Activated naive CD8-positive, alpha-beta T cell treated with anti-CD3 and anti-CD28 coated beads, Interleukin-2, amount 50 U/mL, for 16 hours (primary cell): Measurements from ENCODE around the gene SLC5A6.

ENCODE experiments used
- DNase-seq: peaks from one replicate; pipeline ENCODE4 v3.0.0-alpha.2; 2020; ENCODE audit warnings: low read depth, low spot score

Gene SLC5A6

GRCh38 chr2:27211943-27212625, at the start of gene SLC5A6, which contains the start of gene ATRAID:
SLC5A6 (minus strand) TSS chr2:27212268; CDS start chr2:27207650, 4,618 bp downstream.
ATRAID (plus strand) TSS chr2:27212041; CDS start chr2:27212369, 328 bp downstream.
- DNase-seq = peak; percentile 82

DNA sequence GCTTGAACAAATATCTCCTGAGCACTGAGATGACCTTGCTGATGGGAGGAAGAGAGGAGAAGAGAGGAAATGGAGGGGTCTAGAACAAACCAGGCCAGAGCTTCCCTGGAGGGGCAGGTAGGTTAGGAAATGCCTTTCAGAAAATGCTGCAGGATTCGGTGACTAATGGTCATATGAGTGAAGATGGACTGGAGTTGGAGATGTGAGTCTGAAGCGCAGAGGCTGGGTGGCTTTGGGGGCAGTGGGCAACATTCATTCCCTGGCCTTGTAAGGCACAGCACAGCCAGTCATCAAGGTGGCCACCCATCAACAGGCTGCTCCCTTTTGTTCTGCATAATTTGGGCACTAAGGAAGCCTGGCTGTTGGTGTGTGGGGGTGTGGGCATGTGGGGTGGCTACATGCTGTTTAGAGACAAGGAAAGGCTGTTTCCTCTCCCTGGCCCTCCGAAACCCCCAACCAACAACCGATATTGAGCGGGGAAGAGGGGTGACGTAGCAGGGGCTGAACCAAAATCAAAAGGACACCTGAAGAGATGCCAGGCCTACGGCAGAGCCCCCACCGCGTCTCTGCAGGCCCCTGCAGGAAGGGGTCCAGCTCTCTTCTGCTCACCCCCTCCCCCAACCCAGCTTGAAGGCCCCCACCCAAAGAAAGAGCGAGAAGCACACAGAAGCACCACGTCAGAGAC, 49.3 kb upstream of the SLC5A6 start:
- DNase-seq = no peak

- DNase-seq = no peak
These were observed 46.0 kb upstream of the SLC5A6 start for GRCh38 chr2:27258051-27258450.

DNA sequence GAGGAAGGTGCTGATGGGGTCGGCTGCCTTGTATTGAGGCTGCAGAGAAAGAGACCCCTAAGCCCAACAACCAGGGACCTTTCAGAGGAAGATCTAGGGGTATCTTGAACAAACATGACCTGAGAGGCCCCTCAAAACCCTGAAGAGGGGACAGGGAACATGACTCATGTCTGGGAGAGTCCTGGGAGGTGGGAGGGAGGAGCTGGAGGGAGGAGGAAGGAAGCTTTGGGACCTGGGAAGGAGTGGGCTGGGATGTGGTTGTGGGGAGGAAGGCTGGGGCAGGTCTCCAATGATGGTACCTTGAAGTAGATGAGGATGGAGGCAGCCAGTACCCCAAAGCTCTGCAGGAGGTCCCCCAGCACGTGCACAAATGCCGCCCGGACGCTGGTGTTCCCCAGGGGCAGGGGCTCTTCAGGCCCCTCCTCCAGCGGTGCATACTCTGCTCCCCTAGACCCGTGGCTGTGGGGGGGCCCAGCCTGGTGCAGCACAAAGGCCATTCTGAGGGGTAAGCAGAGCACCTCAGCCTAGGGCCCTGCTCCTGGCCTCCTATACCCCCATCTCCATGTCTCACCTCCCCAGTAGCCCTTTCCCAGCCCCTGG, 44.9 kb upstream of the SLC5A6 start:
- DNase-seq = no peak

DNA sequence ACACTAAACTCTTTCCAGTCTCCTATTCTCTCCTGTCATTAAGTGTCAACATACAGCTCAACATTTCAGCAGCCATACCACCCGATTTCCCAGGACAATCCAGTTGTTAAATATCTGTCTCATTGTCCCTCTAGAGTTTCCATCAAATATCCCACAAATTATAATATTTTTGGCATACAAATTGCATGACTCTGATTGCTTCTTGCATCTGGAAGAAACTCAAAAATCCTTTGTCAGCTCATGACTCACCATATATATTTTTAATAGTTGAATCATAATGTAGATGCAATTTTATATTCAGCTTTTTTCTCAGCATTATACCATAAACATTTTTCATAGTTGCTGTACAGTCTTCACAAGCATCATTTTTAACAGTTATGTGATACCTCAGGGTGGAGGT, 43.6 kb upstream of the SLC5A6 start:
- DNase-seq = no peak

DNA sequence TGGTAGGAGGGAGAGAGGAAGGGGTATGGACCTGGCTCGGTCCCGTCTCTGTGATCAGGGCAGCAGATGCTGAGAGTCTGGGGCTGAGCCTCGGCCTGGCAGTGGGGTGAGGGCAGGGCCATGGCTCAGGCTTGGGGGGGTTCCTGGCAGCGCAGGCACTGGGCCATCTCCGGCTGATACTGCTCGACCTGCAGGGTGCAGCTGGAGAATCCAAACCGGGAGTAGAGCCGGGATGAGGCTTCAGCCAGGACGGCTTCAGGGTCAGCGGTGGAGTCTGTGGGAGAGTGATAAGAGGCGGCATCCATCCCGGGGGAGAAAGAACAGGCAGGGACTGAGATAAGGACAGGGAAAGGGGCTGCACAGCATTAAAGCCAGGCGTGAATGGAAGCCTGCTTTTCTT, 43.1 kb upstream of the SLC5A6 start:
- no peak for DNase-seq

DNA sequence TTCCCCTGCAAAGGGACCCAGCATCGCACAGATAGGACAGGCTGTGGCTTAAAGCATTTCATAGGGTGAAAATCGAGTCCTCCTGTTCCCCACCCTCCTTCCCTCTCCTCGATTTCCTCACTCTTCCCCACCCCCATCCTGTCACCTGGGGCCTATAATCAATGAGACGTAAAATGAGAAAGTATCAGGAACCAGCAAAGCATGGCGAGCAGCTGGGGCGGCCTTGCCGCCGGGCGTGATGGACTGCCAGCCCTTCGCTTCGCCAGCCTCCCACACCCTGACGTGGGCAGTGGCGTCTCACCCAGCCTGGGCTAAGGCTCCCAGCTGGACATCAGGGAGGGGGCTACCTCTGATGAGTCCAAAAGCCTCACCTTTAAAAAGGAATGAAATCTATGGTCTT, 39.7 kb upstream of the SLC5A6 start:
- DNase-seq = no peak

DNA sequence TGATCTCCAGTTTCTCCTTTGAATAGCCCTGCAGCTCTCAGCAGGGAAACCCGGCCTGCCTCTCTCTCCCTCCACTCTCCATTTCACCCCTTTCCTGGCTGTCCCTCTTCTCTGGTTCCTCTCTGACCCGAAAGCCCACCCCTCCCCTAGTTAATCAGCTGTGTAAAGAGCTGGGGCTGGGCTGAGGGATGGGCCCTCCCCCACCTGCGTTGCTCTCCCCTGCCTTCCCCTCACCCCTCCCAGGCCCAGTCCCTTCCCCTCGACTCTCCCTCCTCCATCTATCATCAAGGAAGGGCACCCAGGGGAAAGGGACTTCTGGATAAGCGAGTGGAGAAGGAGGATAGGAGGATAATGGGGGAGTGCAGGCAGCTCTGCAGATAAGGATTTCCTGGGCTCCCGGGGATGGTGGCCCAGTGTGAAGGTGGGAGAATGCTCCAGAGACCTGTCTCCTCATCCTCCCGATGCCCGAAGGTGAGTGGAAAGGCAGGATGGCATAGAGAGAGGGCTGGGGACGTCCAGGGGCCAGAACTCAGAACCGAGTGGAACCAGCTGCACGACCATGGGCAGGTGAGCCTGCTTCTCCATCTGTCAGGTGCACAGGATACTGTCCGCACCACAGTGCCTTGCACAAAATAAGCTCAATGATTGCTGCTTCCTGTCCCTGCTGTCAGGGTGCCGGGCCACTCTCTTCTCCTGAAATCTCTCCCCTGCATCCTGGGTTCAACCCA, 38.7 kb upstream of the SLC5A6 start:
- no peak for DNase-seq

GRCh38 chr2:27249891-27250651, 38.0 kb upstream of the SLC5A6 start:
- DNase-seq = no peak

GRCh38 chr2:27249159-27249890, 37.3 kb upstream of the SLC5A6 start:
- no peak for DNase-seq

GRCh38 chr2:27247893-27248292, 35.8 kb upstream of the SLC5A6 start:
- no peak for DNase-seq

DNA sequence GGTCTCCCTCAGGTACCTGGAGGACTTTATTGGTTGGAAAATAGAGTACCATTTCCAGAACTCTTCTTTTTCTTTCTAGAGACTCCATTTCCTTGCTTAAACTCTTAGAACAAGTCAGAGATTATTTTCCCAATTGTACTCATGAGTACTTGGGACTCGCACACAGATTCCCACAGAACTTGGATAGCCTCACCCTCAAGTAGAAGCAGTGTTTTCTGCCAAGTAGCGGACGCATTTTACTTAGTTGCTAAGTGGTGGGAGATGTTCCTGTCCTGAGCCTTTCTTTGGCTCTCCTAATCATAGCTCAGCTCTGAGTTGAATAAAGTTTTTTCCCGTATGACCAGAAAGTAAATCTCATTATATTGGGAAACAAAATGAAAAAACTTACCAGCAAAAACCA, 33.6 kb upstream of the SLC5A6 start:
- no peak for DNase-seq

DNA sequence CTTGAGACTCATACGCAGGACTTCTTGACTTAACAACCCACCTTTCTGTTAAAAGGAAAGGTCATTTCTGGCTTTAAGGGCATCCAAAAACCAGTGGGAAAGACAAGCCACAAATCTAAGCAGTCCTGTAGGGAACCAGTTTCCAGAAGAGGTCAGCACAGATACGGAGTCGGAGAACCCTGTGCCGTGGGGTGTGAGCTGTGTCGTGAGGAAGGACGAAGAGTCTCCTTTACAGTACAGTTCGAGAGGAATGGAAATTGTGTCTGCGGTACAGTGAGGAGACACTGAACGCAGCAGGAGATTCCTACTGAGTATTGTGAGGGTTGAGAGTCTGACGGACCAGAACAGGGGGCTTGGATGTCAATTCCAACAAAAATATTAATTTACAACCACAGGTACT, 33.0 kb upstream of the SLC5A6 start:
- no peak for DNase-seq

- no peak for DNase-seq
These were observed 31.5 kb upstream of the SLC5A6 start for GRCh38 chr2:27243391-27244130.

DNA sequence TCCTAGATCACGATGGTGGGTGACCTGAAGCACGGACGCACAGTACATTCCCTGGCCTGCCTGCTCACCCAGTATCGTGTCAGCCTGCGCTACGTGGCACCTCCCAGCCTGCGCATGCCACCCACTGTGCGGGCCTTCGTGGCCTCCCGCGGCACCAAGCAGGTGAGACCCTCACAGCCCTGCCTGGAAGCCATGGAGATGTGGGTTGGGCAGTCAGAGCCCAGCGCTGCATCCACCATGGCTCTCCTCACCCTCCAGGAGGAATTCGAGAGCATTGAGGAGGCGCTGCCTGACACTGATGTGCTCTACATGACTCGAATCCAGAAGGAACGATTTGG, 30.5 kb upstream of the SLC5A6 start:
- no peak for DNase-seq

DNA sequence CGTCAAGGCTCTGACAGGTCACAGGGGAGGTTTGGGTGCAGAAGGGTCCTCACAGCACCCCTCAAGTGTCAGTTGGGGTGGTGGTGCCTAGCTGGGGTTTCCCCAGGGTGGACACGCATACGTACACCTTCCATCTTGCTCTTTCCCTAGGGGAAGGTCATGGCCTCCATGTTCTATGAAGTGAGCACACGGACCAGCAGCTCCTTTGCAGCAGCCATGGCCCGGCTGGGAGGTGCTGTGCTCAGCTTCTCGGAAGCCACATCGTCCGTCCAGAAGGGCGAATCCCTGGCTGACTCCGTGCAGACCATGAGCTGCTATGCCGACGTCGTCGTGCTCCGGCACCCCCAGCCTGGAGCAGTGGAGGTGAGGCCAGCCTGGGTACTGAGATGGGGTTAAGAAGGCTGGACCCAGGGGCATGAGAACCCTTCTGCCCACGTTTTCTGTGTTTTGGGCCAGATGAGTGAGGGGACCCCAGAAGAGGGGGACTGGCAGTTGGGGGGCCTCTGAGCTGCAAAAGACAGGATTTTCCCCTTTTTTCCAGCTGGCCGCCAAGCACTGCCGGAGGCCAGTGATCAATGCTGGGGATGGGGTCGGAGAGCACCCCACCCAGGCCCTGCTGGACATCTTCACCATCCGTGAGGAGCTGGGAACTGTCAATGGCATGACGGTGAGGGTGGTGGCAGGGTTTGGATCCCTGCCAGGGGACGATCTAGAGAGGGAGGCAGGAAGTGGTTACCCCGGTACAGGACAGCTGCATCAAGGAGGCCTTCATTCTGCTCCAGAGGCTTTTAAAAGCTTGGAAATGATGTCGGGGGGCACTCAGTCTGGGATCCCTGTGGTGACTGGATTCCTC, 29.9 kb upstream of the SLC5A6 start:
- no peak for DNase-seq

DNA sequence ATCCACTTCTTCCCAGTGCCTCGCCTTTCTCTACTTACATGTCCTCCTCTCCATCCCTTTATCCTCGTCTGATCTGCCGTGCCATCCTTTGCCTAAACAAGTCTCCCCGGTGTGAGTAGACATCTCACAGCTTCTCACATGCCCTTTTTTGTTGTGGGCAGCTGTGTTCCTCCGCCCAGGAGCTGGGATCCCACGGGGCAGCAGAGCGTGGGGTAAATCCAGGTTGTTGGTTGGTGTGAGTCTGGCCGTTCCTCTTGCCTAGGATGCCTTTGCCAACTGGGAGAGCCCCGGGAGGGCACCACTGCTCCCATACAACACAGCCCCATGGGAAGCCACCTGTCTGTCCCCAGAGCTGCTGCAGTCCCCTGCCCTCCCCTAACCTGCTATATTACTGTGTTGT, 28.3 kb upstream of the SLC5A6 start:
- no peak for DNase-seq

- no peak for DNase-seq
These were observed 26.9 kb upstream of the SLC5A6 start for GRCh38 chr2:27238976-27239375.

GRCh38 chr2:27237341-27237945, 25.4 kb upstream of the SLC5A6 start:
- DNase-seq = no peak
